Measurements from ENCODE around the gene HHEX.
"Not testable (repeated sequence)": the region's sequence is repeated elsewhere in the genome, so short reads cannot be mapped to it uniquely, and the experiment has no call there.

Gene HHEX

DNA sequence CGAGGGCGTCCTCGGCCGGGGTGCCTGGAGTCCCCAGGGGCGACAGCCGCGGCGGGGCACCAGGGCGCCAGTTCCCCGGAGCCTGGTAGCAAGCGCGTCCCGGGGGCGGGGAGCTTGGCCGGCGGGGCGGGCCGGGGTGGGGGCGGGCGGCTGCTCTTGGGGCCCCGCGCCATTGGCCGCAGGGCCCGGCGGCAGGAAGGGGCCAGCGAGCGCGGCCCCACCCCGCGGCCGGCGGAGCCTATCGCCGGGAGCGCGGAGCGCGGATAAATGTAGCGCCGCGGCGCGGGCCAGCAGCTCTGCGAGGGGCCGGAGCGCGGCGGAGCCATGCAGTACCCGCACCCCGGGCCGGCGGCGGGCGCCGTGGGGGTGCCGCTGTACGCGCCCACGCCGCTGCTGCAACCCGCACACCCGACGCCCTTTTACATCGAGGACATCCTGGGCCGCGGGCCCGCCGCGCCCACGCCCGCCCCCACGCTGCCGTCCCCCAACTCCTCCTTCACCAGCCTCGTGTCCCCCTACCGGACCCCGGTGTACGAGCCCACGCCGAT, at the start of gene HHEX:
Gene HHEX (plus strand): TSS at position 293 of the 548 bp plus-strand sequence. CDS start 32 bp downstream, at position 325.
- DNase-seq (ENCODE audit: low read depth) = no peak

DNA sequence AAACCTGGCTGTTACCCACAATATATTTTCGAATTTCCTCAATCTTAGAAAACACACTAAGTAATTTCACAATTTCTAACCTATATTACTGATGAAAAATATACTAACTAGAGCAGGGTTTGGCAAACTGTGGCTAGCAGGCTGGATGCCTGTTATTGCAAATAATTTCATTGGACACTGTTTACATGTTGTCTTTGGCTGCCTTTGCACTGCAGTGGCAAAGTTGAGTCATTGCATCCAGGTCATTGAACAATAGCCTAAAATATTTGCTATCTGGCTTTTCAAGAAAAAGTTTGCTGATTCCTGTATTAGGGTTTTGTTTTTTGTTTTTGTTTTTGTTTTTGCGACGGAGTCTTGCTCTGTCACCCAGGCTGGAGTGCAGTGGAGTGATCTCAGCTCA, 49.6 kb upstream of the HHEX start:
- DNase-seq (ENCODE audit: low read depth) = no peak

DNA sequence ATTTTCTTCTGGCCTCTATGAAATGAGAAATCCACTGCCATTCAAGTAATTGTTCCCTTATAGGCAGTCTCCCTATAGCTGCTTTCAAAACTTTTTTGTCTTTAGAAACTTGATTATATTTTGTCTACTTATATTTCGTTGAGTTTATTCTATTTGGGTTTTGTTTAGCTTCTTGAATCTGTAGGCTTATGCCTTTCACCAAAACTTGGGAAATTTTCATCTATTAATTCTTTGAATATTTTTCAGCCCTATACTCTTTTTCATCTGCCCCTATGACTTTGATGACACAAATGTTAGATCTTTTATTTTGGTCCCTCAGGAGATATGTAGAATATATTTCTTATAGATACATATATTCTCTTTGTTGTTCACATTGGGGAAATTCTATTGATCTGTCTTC, 48.3 kb upstream of the HHEX start:
- no peak for DNase-seq (ENCODE audit: low read depth)

DNA sequence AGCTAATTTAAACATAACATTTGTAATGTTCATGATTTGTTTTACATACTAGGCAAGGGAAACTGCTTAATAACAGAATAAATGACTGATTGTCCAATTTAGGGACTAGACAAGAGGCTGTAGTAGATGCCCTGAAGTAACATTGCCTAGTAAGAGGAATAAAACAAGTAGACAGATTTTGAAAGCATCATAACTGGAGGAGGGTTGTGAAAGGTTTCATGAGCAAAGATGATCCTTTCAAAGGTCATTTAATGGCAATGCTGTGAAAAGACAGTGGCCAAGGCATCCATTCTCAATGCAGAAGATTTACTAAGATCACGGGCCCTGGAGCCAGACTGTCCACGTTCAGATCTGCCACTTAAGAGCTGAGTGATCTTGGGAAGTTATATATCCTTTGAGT, 44.8 kb upstream of the HHEX start:
- DNase-seq (ENCODE audit: low read depth) = no peak

DNA sequence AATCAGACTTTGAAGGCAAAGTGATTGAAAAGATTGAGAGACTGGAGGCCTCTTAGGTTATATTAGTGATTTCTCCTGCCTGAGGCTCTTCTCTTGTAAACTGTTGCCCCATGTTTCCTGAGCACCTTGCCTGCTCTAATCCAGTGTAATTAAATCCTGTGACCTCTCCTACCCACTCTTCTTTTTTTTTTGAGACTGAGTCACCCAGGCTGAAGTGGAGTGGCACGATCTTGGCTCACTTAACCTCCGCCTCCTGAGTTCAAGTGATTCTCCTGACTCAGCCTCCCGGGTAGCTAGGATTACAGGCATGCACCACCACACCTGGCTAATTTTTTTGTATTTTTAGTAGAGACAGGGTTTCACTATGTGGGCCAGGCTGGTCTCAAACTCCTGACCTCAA, 38.9 kb upstream of the HHEX start:
- not testable (repeated sequence) for DNase-seq (ENCODE audit: low read depth)

DNA sequence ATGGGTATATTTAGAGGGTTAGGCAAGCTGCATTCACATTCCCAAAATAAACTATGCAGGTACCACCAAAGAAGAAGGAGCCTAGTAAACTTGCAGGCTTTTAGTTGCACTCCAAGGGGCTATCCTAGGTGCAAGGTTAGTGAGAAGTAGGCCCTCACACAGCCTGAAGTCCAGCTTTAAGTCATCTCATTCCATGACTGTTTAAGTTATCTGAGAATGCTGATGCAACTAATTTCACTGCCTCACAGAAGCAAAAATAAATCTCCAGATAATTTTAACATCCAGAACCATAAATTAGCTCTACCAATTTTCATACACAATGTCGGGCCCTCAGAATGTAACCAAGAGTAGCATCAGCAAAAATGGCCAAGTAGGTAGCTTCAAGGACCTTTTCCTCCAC, 34.3 kb upstream of the HHEX start:
- no peak for DNase-seq (ENCODE audit: low read depth)

DNA sequence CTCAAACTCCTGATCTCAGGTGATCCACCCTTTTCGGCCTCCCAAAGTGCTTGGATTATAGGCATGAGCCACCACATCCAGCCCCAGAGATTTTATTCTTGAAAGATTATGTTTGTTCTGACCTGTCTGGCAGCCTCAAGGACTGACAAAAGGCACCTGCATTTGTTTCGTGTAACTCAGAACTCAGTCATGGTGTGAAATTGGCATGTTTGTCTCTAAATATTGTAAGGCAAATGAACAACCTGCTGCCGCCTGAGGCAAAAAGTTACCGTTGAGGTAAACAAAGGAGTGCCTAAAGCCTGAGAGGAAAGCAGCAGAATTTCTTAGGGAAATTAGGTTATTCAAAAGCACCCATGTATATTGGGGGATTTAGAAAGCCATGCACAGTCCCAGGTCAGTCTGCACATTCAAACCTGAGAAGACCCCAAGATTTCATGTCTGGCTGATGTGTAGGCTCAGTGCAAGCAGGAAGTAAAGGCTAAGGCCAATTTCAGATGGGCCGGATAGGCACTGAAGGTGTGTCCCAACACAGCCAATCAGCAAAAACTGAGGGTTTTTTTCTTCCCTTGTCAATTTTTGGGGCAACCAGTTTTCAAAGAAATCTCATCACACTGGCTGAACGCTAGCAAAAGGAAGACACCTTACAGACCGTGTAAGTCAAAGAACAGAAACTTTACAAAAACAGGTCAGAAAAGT, 33.3 kb upstream of the HHEX start:
- no peak for DNase-seq (ENCODE audit: low read depth)

DNA sequence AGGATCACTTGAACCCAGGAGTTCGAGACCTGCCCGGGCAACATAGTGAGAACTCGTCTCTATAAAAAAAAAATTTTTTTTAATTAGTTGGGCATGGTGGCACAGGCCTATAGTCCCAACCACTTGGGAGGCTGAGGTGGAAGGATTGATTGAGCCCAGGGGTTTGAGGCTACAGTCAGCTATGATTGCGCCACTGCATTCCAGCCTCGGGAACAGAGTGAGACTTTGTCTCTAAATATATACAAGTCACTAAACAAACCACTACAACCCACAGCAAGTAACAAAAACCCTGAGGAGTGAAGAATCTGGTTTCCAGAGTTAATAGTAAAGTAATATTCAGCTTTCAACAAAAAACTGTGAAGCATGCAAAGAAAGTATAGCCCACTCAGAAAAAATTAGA, 32.7 kb upstream of the HHEX start:
- no peak for DNase-seq (ENCODE audit: low read depth)

DNA sequence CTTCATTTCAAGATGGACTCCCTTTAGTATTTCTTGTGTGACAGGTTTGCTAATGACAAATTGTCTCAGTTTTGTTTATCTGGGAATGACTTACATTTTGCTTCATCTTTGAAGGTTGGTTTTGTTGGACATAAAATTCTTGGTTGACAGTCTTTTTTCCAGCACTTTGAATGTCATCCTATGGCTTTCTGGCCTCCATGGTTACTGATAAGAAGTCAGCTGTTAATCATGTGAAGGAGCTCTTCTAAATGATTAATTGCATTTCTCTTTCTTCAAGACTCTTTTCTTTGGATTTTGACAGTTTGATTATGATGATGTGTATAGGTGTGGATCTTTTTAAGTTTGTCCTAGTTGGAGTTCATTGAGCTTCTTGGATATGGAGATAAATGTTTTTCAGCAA, 26.9 kb upstream of the HHEX start:
- DNase-seq (ENCODE audit: low read depth) = no peak

DNA sequence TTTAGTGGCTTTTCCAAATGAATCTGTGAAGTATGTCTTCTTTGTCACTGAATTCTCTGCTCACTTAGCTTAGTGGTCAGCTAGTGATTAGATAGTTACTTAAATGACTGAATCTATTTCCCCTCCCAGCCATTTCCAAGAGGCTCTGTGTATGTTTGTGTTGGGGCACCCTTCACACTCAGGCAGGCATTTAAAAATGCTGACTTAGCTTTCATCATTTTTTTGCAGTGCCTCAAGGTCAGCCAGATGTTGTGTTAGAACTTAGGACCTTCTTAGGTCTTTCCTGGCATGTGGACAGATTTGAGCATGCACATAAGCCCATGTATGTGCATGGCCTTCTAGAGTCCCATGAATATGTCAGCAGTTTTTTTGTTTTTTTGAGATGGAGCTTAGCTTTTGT, 25.4 kb upstream of the HHEX start:
- DNase-seq (ENCODE audit: low read depth) = no peak

DNA sequence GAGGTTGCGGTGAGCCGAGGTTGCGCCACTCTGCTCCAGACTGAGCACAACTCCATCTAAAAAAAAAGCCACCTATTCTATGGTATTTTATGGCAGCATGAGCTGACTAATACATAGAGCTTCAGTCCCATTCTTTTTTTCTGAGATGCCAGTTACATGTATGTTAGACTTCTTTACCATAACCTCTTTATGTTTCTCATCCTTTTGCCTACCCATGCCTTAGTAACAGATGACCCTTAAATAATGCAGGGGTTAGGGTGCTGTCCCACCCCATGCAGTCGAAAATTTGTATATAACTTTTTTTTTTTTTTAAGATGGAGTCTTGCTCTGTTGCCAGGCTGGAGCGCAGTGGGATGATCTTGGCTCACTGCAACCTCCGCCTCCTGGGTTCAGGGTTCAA, 22.7 kb upstream of the HHEX start:
- DNase-seq (ENCODE audit: low read depth) = no peak

DNA sequence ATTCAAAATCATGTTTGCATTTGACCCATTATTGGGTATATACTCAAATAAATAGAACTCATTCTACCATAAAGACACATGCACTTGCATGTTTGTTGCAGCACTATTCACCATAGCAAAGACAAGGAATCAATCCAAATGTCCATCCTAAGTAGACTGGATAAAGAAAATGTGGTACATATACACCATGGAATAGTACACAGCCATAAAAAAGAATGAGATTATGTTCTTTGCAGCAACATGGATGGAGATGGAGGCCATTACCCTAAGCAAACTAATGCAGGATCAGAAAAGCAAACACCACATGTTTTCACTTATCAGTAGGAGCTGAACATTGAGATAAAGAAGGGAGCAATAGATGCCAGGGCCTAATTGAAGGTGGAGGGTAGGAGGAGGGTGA, 12.0 kb upstream of the HHEX start:
- DNase-seq (ENCODE audit: low read depth) = no peak

DNA sequence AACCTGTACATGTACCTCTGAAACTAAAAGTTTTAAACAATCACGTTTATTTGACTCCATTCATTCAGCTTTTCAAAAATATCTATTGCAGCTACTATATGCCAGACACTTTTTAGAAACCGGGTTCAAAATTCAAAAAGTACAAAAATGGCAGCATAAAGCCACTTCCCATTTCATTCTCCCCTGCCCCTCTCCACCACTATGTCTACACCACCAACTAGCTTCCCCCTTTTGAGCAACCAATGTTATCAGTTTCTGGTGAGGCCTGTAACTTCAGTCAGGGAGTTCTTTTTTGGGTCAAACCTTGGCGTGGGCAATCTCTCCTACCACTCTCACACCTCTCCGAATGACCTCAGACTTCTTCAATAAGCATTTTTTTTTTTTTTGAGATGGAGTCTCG, 11.5 kb upstream of the HHEX start:
- no peak for DNase-seq (ENCODE audit: low read depth)

DNA sequence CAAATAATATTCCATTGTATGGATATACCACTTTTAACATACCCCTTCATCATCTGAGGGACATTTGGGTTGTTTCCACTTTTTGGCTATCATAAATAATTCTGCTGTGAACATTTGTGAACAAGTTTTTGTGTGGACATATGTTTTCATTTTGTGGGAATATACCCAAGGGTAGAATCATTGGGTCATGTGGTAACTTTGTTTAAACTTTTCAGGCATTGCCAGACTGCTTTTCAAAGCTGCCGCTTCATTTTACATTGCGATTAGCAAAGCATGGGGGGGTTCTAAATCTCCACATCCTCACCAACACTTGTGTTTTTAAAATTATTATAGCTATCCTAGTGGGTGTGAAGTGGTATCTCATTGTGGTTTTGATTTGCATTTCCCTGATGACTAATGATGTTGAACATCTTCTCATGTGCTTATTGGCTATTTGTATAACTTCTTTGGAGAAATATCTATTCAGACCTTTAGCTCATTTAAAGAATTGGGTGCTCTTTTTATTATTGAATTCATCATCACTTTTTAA, 8.4 kb upstream of the HHEX start:
- DNase-seq (ENCODE audit: low read depth) = no peak

DNA sequence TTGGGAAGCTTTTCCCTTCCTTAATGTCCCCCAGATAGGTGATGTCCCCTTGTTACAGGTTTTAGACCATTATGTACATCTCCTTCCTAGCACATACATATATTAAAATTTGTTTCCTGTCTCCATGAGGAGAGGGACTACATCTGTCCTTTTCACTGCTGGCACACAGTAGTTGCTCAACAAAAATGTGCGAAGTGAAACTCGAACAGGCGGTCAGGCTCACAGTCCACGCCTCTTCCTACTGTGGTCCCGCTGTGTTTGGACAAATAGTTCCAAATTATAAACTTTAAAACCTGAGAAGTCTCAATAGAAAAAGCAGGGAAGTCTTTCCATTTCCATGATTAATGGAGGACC, 1.2 kb upstream of the HHEX start:
- DNase-seq (ENCODE audit: low read depth) = no peak

DNA sequence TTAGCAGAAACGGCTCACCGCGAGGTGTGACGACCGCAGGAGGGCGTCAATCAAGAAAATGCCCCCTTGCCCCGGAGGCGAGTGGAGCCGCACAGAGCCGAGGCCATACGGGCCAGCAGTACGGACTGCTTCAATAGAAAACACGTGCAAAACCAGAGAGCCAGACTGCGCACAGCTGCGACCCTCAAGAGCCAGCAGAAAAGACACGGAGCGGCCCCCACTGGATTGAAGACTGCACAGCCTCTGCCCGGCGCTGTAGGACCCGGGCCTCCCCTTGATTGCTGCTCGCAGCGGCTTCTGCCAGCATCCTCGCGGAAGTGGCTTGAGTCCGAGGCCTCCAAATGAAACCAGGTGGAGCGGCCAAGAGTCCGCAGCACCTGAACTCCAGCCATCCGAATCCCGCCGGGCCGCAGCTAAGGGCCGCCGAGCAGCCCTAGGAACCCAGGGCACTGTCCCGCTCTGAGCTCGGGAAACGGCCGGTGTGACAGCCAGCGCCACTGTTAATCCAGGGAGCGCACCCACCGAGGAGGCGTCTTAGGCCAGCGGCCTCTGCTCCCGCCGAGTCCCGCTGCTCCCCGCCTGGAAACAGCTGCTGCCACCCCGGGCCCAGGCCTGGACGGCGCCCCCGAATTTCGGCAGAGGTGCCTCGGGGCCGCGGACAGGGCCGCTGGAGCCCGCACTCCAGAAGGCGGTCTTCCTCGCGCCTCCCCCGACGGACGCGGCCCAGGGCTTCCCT, 660 bp upstream of the HHEX start:
- DNase-seq (ENCODE audit: low read depth) = no peak

DNA sequence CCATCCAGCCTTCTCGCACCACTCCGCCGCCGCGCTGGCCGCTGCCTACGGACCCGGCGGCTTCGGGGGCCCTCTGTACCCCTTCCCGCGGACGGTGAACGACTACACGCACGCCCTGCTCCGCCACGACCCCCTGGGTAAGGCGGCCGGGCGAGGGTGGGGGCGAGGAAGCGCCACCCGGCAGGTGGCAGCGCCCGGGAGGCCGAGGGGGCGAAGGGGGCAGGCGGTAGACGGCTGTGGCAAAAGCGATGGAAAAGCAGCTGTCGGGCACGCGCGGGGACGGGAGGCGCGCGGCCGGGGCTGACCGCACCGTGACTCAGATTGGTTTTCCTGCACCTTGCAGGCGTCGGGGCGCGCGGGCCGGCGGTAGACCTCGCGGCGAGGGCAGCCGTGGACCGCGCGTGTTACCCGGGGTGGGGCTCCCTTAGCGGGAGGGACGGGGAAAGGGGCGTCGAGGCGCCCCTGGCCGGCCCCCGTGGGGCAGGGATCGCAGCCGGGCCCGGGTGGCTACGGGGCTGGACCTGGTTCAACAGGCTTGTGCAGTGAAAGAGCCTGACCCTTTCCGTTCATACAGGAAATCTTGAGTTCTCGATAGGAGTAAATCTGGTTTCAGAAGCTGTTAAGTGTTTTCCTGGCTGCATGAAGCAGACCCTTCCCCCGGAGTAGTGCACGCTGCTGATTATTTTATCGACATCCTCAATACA, 608 bp downstream of the HHEX start:
- DNase-seq (ENCODE audit: low read depth) = peak; percentile 40

DNA sequence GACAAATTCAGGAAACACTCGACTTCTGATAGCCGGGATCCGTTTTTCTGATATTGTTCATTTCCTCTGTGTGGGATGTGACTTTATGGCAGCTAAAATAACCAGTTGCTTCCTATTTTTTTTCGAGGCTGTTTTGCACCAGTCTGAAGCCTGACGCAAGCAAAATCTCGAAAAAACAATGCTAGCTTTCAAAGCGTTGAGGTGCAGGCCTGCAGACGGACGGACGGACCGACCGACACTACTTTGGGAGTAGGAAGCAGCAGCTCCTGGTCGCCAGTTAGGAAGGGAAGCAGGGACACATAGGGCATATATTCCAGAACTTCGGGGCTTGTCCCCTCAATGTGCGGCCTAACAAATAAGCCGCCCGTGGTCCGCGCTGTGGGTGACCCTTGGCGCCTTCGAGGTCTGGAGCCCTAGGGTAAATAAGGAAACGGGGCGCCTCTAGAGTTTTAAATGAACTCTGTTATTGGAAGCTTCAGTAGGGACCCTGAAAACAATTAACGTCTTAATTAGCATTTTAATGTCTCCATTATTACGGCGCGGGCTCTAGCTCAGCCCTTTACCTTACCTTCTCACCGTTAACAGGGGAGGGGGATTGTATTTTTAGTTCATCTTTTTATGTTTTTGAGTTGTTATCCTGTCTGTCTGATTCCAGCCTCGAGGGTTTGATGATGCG, 1.3 kb downstream of the HHEX start:
- DNase-seq (ENCODE audit: low read depth) = no peak

DNA sequence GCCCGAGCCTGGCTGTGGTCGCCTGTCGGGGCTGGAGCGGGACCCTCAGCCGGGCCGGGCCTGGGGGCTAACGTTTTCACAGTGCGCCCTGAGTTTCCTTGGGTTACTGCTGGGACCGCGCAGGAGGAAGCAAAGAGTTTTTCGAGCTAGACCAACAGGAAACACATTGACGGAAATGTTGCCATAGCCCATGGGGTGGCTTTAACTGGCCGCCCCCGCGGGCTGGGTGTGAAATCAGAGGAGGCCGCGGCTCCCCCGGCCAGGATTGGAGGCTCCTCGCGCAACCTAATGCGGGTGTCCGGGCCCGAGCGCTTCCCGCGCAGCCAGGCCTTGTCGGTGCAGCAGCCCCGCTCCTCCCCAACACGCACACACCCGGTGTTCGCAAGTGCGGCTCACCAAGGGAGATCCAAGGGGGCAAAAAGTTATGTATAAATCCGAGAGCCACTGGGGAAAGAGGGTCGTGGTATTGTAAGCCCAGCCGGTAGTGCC, 1.9 kb downstream of the HHEX start:
- no peak for DNase-seq (ENCODE audit: low read depth)

DNA sequence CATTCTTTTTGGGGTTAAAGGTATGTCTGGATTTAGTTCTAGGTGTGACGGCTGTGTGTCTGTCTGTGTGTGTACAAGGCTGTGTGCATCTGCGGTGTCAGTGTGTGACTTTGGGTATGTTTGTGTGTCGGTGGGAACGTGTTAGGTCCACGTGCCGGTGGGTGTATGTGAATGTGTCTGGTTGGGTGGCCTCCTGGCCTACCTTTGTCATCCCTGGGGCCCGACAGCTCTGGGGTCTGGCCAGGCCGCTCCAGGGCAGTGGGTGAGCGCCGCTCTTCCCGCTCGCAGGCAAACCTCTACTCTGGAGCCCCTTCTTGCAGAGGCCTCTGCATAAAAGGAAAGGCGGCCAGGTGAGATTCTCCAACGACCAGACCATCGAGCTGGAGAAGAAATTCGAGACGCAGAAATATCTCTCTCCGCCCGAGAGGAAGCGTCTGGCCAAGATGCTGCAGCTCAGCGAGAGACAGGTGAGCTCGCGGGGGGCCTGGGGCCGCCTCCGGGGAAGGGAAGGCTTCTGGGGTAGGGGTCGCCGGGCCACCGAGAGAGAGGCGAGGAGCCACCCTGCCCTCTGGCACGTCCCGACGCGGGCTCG, 2.4 kb downstream of the HHEX start:
- no peak for DNase-seq (ENCODE audit: low read depth)

DNA sequence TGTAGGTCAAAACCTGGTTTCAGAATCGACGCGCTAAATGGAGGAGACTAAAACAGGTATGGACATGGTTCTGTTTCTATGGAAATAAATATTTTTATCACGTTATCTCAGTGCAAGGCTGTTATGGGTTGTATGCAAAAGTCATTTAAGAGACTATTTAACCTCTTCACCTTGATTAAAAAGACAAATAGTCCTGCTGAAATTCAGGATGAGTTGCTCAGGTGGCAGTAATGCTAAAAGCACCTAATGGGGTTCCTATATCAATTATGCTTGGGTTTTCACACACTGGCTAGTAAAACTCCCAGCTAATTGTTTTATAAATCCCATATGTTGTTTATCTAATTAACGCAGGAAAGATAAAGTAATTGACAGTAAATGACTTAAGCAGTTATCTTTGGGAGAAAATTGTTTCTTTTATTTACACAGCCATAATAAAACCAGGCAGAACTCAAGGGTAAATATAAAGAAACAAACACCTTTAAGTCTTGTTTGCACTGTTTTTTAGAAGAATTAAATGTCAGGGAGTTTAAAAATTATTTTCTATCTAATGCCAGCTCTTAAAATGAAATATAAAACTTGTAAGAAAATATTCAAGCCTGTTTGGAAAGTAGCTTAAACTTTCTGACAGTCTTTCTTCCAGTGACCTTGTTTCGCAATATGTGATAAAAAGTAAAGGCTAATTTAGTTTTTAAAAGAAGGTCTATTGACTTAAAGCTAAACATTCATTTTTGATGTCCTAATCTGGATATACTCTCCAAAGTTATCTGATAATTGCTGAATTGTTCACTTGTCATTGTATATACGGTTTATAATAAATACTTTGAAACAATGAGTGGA, 3.2 kb downstream of the HHEX start:
- no peak for DNase-seq (ENCODE audit: low read depth)
